ENCODE measurements around the gene HOXA1.
A peak's percentile ranks its signal among the peaks of the same experiment; 100 is the strongest.

Gene HOXA1

GRCh38 chr7:27099453-27100370 is 3.9 kb upstream of the HOXA1 start (continued):
- TF ChIP-seq REST (tag by site-specific recombination; IDR thresholded peaks at IDR 0.05): no peak
- peak; percentile 27 for TF ChIP-seq PRDM6 (tag by site-specific recombination; IDR thresholded peaks at IDR 0.05)
- TF ChIP-seq GLI2 (tag by site-specific recombination; IDR thresholded peaks at IDR 0.05; ENCODE audit: borderline replicate concordance, low read depth): no peak
- no peak for TF ChIP-seq KLF16 (tag by site-specific recombination; IDR thresholded peaks at IDR 0.05)
- no peak for TF ChIP-seq GLI4 (tag by site-specific recombination; IDR thresholded peaks at IDR 0.05)
- no peak for TF ChIP-seq KLF10 (tag by site-specific recombination; IDR thresholded peaks at IDR 0.05)
- TF ChIP-seq ZNF664 (tag by site-specific recombination; IDR thresholded peaks at IDR 0.05): peak; percentile 71; the same call in 1 of the 2 replicates
- TF ChIP-seq ZNF610 (tag by site-specific recombination; IDR thresholded peaks at IDR 0.05; ENCODE audit: borderline replicate concordance): no peak
- no peak for TF ChIP-seq ZNF76 (tag by site-specific recombination; IDR thresholded peaks at IDR 0.05; ENCODE audit: borderline replicate concordance, low read depth)
- no peak for TF ChIP-seq ZNF596 (tag by site-specific recombination; IDR thresholded peaks at IDR 0.05)
- no peak for TF ChIP-seq ZNF404 (tag by site-specific recombination; IDR thresholded peaks at IDR 0.05)
- TF ChIP-seq ZNF571 (tag by site-specific recombination; IDR thresholded peaks at IDR 0.05): no peak

DNA sequence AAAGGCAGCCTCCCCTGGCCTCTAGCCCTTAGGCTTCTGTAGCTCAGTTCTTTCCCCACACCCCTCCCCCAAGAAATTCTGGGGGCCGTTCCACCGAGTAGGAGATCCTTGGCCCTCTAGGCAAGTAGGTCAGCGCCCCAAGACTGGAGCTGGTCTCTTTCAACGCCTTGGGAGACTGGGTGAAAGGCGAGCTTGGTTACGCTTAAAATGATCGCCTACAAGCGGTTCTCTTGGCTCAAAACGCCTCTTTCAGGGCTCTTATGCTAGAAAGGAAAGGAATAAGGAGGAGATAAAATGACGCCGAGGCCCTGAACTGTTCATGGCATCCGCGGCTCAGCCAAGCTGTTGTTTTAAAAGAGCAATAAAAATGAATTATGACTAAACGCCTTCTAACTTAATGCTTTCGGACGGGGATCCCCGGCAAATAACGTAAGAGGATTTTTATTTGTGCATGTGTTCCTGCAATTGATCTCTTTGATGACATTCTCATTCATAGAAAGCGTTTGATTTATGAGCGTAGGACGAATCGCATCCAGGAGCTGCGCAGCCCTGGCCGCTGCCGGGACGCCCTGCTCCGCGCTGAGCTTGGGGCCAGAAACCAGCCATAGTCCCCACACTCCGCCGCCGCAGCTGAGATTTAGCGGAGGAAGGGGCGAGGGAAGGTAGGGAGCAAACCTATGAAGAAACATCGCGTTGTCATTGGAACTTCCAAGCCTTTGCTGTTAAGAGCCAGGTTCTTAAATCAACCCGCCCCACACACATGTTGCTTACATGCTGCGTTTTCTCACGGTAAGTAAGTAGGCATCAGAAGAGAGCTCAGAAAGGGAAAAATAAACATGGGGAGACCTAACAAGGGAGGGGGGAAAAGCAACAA is 3.0 kb upstream of the HOXA1 start:
- H3K9me3 ChIP-seq (ENCODE audit: control insufficient read depth, insufficient read depth, low read depth, low read length): no peaks in the 10 kb centered on the region
- H3K36me3 ChIP-seq (ENCODE audit: control insufficient read depth in 2 of 2, insufficient read depth in 1 of 2, low read length in 2 of 2): peaks cover 12 to 28% of the 10 kb centered on the region in 2 experiments
- H3K27ac ChIP-seq (ENCODE audit: extremely low read depth, low read depth, low read length): peak overlapping the region; percentile 25
- H3K4me1 ChIP-seq (ENCODE audit: control insufficient read depth, insufficient read depth, low read length): peaks cover 19% of the 10 kb centered on the region
- CTCF ChIA-PET: interaction anchor here (1.2 to 1.5 kb wide), 3 partner anchors 11 to 50 kb away, joined by 3 to 5 read pairs (median 4); partner anchors contain the start of gene HOXA5
- H3K4me3 ChIP-seq (ENCODE audit: low read depth, low read length): no peak overlapping the region
- POLR2A ChIA-PET: interaction anchor here (0.8 to 4.3 kb wide), 6 partner anchors 11 to 89 kb away, joined by 3 to 31 read pairs (median 4); partner anchors contain the start of genes HOXA4 and HOXA5
- TF ChIP-seq ZSCAN23 (tag by site-specific recombination; IDR thresholded peaks at IDR 0.05): 0 out of 2 replicates have a peak, but pooled peaks have one; percentile 52
- TF ChIP-seq ZBTB21 (tag by site-specific recombination; IDR thresholded peaks at IDR 0.05): peak; percentile 32; the same call in 1 of the 2 replicates
- TF ChIP-seq REPIN1 (tag by site-specific recombination; IDR thresholded peaks at IDR 0.05; ENCODE audit: low read depth): no peak
- TF ChIP-seq ZBTB17 (tag by site-specific recombination; IDR thresholded peaks at IDR 0.05): peak; percentile 81
- TF ChIP-seq ZNF518A (tag by site-specific recombination; conservative IDR thresholded peaks at IDR 0.05; ENCODE audit: low read depth): 0 out of 2 replicates have a peak, but pooled peaks have one; percentile 14
- TF ChIP-seq ZNF211 (tag by site-specific recombination; IDR thresholded peaks at IDR 0.05; ENCODE audit: low read depth): no peak
- TF ChIP-seq BCL11B (tag by site-specific recombination; IDR thresholded peaks at IDR 0.05; ENCODE audit: low read depth): peak; percentile 44; the same call in 1 of the 2 replicates

All from HEK293 (cell line).